Adrenal gland (tissue), 5 donors: ENCODE data around the gene PRMT7.

Experiments used
- CTCF ChIP-seq, 6 experiments: fragments of 450-650 bp in 4 of 6; fragments of 200-600 bp in 2 of 6; sonication (generic) in 1 of 6; IDR thresholded peaks; 1 replicate in 5 of 6; 2 replicates in 1 of 6; pipeline versions ENCODE4 v1.5.1 to v1.8.0; 2016 to 2021; ENCODE audit warnings: antibody characterized with exemption in 6 of 6, mild to moderate bottlenecking in 2 of 6, moderate library complexity in 1 of 6
- POLR2A ChIP-seq, 2 donors: fragments of 450-650 bp; IDR thresholded peaks; one replicate each; pipeline ENCODE4 v1.6.1; 2017; ENCODE audit warnings: antibody characterized with exemption in 2 of 2, mild to moderate bottlenecking in 2 of 2, moderate library complexity in 1 of 2
- donor health status: DM: no; HTN: no; CAD: no.

DNA sequence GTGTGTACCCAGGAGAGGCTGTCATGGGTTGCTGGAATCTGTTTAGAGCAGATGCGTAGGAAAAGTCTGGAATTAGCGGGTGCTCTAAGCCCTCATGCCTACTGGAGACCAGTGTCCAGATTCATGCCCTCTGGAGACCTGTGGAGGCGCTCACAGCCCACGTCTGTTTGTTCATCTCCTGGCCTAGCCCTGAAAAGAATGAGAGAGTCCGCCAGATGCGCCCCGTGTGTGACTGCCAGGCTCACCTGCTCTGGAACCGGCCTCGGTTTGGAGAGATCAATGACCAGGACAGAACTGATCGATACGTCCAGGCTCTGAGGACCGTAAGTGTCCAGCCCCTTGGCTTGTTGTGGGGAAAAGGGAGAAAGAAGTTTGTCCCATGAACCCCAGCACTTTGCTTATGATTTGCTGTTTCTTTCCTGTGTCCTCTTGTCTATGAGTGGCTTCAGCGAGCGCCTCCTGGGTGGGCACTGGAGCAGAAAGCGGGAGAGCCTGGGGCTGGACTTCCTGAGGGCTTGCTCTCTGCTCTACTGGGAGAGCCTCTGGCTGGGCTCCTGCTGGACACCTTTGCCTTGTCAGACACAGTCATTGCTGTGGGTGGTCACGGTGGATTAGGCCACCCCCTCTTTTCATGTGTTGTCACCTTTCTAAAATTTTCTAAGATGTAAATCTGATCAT is 35.3 kb downstream of the PRMT7 start:
- TF ChIP-seq CTCF (IDR thresholded peaks at IDR 0.05) (no peak), POLR2A (IDR thresholded peaks at IDR 0.05) (no peak)
